ENCODE results near the gene SEPHS1.

The SEPHS1 gene

DNA sequence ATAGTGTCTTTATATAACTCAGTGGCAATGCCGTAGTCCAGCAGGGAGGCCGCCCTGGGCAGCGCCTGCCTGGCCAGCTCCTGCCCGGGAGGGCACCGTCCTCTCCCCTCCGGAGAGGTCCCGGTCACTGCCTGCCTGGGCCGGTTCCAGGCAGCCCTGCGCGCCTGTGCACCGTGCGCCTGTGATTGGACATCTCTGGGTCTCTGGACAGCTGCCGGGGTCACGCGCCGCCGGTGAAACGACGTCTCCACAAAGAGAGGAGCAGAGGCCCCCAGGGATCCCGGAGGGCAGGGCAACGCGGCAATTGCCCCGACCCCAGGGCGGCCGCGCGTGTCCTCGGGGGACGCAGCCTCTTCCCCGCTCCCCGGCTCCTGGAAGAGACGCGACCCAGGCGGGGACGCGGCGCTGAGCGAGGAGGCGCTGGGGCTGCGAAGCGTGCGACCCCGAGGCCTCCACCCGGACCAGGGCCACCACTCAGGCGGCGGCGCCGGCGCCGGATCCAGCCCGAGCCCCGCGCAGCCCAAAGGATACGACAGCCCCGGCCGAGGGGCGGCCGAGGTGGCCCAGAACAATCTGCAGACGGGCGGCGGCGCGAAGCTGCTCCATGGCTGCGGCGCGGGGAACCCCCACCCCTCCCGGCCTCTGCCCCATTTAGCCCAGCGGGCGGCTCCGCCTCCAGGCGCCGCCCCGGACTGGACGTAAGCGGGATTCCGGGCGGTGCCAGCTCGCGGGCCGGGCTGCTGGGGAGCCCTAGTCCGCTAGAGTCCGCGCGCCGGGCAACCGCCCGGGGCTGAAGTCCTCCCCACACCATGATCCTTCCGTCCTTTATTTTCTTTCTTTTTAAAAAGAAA is 48.4 kb downstream of the SEPHS1 start, which contains the start of gene PHYH (continued):
- TF ChIP-seq, protein P1, sequence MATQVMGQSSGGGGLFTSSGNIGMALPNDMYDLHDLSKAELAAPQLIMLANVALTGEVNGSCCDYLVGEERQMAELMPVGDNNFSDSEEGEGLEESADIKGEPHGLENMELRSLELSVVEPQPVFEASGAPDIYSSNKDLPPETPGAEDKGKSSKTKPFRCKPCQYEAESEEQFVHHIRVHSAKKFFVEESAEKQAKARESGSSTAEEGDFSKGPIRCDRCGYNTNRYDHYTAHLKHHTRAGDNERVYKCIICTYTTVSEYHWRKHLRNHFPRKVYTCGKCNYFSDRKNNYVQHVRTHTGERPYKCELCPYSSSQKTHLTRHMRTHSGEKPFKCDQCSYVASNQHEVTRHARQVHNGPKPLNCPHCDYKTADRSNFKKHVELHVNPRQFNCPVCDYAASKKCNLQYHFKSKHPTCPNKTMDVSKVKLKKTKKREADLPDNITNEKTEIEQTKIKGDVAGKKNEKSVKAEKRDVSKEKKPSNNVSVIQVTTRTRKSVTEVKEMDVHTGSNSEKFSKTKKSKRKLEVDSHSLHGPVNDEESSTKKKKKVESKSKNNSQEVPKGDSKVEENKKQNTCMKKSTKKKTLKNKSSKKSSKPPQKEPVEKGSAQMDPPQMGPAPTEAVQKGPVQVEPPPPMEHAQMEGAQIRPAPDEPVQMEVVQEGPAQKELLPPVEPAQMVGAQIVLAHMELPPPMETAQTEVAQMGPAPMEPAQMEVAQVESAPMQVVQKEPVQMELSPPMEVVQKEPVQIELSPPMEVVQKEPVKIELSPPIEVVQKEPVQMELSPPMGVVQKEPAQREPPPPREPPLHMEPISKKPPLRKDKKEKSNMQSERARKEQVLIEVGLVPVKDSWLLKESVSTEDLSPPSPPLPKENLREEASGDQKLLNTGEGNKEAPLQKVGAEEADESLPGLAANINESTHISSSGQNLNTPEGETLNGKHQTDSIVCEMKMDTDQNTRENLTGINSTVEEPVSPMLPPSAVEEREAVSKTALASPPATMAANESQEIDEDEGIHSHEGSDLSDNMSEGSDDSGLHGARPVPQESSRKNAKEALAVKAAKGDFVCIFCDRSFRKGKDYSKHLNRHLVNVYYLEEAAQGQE (tag by site-specific recombination; IDR thresholded peaks at IDR 0.05): peak; percentile 68
- TF ChIP-seq KLF10 (tag by site-specific recombination; IDR thresholded peaks at IDR 0.05): peak; percentile 47; the same call in 1 of the 2 replicates
- TF ChIP-seq GLIS2 (tag by site-specific recombination; IDR thresholded peaks at IDR 0.05): peak; percentile 63
- TF ChIP-seq ZNF394 (tag by site-specific recombination; IDR thresholded peaks at IDR 0.05; ENCODE audit: borderline replicate concordance): no peak
- TF ChIP-seq REPIN1 (tag by site-specific recombination; IDR thresholded peaks at IDR 0.05; ENCODE audit: low read depth): no peak
- TF ChIP-seq ZNF311 (tag by site-specific recombination; IDR thresholded peaks at IDR 0.05; ENCODE audit: borderline replicate concordance): no peak
- TF ChIP-seq ZNF501 (tag by site-specific recombination; IDR thresholded peaks at IDR 0.05): 0 out of 2 replicates have a peak, but pooled peaks have one; percentile 12
- 0 out of 2 replicates have a peak, but pooled peaks have one; percentile 12 for TF ChIP-seq ZNF202 (tag by site-specific recombination; IDR thresholded peaks at IDR 0.05; ENCODE audit: borderline replicate concordance)
- TF ChIP-seq ZNF560 (tag by site-specific recombination; IDR thresholded peaks at IDR 0.05; ENCODE audit: borderline replicate concordance): no peak
- TF ChIP-seq ZNF473 (tag by site-specific recombination; IDR thresholded peaks at IDR 0.05): no peak
- TF ChIP-seq ZNF121 (tag by site-specific recombination; IDR thresholded peaks at IDR 0.05): no peak
- TF ChIP-seq, protein P2, sequence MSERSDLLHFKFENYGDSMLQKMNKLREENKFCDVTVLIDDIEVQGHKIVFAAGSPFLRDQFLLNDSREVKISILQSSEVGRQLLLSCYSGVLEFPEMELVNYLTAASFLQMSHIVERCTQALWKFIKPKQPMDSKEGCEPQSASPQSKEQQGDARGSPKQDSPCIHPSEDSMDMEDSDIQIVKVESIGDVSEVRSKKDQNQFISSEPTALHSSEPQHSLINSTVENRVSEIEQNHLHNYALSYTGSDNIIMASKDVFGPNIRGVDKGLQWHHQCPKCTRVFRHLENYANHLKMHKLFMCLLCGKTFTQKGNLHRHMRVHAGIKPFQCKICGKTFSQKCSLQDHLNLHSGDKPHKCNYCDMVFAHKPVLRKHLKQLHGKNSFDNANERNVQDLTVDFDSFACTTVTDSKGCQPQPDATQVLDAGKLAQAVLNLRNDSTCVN (tag by site-specific recombination; optimal IDR thresholded peaks at IDR 0.05): peak; percentile 82
- peak; percentile 87 for TF ChIP-seq KLF8 (tag by site-specific recombination; IDR thresholded peaks at IDR 0.05)
- peak; percentile 26; the same call in 1 of the 2 replicates for TF ChIP-seq ZBTB48 (tag by site-specific recombination; IDR thresholded peaks at IDR 0.05)
- no peak for TF ChIP-seq ZNF138 (tag by site-specific recombination; IDR thresholded peaks at IDR 0.05; ENCODE audit: borderline replicate concordance)
- TF ChIP-seq ZNF488 (tag by site-specific recombination; IDR thresholded peaks at IDR 0.05): no peak
- no peak for TF ChIP-seq SCRT1 (tag by site-specific recombination; IDR thresholded peaks at IDR 0.05; ENCODE audit: borderline replicate concordance)
- TF ChIP-seq, protein P3, sequence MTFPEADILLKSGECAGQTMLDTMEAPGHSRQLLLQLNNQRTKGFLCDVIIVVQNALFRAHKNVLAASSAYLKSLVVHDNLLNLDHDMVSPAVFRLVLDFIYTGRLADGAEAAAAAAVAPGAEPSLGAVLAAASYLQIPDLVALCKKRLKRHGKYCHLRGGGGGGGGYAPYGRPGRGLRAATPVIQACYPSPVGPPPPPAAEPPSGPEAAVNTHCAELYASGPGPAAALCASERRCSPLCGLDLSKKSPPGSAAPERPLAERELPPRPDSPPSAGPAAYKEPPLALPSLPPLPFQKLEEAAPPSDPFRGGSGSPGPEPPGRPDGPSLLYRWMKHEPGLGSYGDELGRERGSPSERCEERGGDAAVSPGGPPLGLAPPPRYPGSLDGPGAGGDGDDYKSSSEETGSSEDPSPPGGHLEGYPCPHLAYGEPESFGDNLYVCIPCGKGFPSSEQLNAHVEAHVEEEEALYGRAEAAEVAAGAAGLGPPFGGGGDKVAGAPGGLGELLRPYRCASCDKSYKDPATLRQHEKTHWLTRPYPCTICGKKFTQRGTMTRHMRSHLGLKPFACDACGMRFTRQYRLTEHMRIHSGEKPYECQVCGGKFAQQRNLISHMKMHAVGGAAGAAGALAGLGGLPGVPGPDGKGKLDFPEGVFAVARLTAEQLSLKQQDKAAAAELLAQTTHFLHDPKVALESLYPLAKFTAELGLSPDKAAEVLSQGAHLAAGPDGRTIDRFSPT (tag by site-specific recombination; IDR thresholded peaks at IDR 0.05): peak; percentile 83
- TF ChIP-seq, protein P4, sequence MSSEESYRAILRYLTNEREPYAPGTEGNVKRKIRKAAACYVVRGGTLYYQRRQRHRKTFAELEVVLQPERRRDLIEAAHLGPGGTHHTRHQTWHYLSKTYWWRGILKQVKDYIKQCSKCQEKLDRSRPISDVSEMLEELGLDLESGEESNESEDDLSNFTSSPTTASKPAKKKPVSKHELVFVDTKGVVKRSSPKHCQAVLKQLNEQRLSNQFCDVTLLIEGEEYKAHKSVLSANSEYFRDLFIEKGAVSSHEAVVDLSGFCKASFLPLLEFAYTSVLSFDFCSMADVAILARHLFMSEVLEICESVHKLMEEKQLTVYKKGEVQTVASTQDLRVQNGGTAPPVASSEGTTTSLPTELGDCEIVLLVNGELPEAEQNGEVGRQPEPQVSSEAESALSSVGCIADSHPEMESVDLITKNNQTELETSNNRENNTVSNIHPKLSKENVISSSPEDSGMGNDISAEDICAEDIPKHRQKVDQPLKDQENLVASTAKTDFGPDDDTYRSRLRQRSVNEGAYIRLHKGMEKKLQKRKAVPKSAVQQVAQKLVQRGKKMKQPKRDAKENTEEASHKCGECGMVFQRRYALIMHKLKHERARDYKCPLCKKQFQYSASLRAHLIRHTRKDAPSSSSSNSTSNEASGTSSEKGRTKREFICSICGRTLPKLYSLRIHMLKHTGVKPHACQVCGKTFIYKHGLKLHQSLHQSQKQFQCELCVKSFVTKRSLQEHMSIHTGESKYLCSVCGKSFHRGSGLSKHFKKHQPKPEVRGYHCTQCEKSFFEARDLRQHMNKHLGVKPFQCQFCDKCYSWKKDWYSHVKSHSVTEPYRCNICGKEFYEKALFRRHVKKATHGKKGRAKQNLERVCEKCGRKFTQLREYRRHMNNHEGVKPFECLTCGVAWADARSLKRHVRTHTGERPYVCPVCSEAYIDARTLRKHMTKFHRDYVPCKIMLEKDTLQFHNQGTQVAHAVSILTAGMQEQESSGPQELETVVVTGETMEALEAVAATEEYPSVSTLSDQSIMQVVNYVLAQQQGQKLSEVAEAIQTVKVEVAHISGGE (tag by site-specific recombination; conservative IDR thresholded peaks at IDR 0.05; ENCODE audit: low read depth): peak; percentile 43; the same call in 1 of the 2 replicates
- no peak for TF ChIP-seq ZNF214 (tag by site-specific recombination; IDR thresholded peaks at IDR 0.05; ENCODE audit: borderline replicate concordance)

All from HEK293 (cell line).